Left ventricle myocardium inferior (tissue), 1 donor: ENCODE measurements around the gene ITPKA. TPM values are rescaled to one million over a fixed set of nuclear protein-coding genes. Genes with fewer than 3 reads are reported as not detected.

Experiments
- DNase-seq: peaks from one replicate; pipeline ENCODE4 v3.0.0-alpha.2; 2020
- H3K27ac ChIP-seq: fragments of 200-600 bp; replicated peaks from 2 replicates; pipeline ENCODE4 v1.8.0; 2021
- H3K27me3 ChIP-seq: fragments of 200-600 bp; 2 replicates; pipeline ENCODE4 v1.8.0; 2021; ENCODE audit warnings: low read depth
- H3K36me3 ChIP-seq: fragments of 200-600 bp; 2 replicates; pipeline ENCODE4 v1.8.0; 2021
- H3K4me1 ChIP-seq: fragments of 200-600 bp; 2 replicates; pipeline ENCODE4 v1.8.0; 2021
- H3K4me3 ChIP-seq: fragments of 200-600 bp; 2 replicates; pipeline ENCODE4 v1.8.0; 2021; ENCODE audit warnings: mild to moderate bottlenecking, moderate library complexity
- H3K9me3 ChIP-seq: fragments of 200-600 bp; replicated peaks from 2 replicates; pipeline ENCODE4 v1.8.0; 2021
- intact Hi-C: fragments of 100-400 bp; cut with micrococcal nuclease; formaldehyde crosslinking; loops from one replicate; pipeline ENCODE4 v1.11.0; 2022
- total RNA-seq: library from RNA; stranded (reverse); fragmentation: NEBNext Ultra II Directional; extraction: Animal tissue kit (Norgen Biotek cat#: 25700); gene quantifications from one replicate; pipeline ENCODE4 v1.2.1, GENCODE V29; 2021
- TF ChIP-seq, protein P1 (sequence below): fragments of 200-600 bp; IDR thresholded peaks from 2 replicates; pipeline ENCODE4 v1.8.0; 2021; ENCODE audit warnings: antibody characterized with exemption, mild to moderate bottlenecking, borderline replicate concordance
- donor health status: DM: no; HTN: yes; CAD: no; lungs with severe emphysema.

The ITPKA gene
- total RNA-seq, 1 donor from 2014 or later, result 1.9 TPM

GRCh38 chr15:41501191-41501917, 7.7 kb downstream of the ITPKA start:
- TF ChIP-seq, protein P1, sequence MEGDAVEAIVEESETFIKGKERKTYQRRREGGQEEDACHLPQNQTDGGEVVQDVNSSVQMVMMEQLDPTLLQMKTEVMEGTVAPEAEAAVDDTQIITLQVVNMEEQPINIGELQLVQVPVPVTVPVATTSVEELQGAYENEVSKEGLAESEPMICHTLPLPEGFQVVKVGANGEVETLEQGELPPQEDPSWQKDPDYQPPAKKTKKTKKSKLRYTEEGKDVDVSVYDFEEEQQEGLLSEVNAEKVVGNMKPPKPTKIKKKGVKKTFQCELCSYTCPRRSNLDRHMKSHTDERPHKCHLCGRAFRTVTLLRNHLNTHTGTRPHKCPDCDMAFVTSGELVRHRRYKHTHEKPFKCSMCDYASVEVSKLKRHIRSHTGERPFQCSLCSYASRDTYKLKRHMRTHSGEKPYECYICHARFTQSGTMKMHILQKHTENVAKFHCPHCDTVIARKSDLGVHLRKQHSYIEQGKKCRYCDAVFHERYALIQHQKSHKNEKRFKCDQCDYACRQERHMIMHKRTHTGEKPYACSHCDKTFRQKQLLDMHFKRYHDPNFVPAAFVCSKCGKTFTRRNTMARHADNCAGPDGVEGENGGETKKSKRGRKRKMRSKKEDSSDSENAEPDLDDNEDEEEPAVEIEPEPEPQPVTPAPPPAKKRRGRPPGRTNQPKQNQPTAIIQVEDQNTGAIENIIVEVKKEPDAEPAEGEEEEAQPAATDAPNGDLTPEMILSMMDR, result no peak
- Histone ChIP-seq H3K27ac (no peak overlapping the region), H3K9me3 (no peaks in the 10 kb centered on the region), H3K27me3 (peaks cover 80% of the 10 kb centered on the region), H3K4me1 (peaks cover 24% of the 10 kb centered on the region), H3K36me3 (no peaks in the 10 kb centered on the region), H3K4me3 (peak overlapping the region; percentile 52)
- DNase-seq, result no peak
- intact Hi-C loops, result no loop called here

DNA sequence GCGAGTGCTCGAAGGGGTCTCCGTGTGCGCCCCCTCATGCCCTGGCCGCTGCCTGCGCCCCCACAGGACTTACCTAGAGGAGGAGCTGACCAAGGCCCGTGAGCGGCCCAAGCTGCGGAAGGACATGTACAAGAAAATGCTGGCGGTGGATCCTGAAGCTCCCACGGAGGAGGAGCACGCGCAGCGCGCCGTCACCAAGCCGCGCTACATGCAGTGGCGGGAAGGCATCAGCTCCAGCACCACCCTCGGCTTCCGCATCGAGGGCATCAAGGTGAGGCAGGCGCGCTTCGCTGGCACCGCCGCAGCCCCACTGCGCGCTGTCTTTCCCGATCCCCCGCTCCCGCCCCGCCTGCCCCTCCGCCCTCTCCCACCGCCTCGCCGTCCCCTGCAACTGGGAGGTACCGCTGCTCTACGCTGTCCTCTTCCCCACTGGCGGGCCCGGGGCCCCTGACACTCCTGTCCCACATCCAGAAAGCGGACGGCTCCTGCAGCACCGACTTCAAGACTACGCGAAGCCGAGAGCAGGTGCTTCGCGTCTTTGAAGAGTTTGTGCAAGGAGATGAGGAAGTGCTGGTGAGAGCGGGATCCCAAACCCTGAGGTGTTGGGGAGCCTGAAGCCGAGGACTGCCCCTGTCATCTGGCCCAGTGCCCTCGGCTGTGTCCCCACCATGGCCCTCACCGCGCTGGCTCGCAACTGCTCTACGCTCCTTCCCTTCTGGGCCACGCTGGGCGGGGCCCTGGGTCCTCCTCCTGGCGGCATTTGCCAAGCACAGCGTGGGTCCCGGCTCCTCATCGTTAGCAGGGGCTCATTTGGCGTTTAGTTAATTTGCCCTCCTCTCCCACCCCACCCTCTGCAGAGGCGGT, 8.5 kb downstream of the ITPKA start:
- peaks cover 74% of the 10 kb centered on the region for H3K27me3 ChIP-seq
- no peaks in the 10 kb centered on the region for H3K36me3 ChIP-seq
- no peak overlapping the region for H3K27ac ChIP-seq
- peaks cover 24% of the 10 kb centered on the region for H3K4me1 ChIP-seq
- H3K4me3 ChIP-seq, result peak overlapping the region; percentile 52
- TF ChIP-seq, protein P1, result no peak
- no peaks in the 10 kb centered on the region for H3K9me3 ChIP-seq
- DNase-seq, result no peak
- intact Hi-C loops, result no loop called here

DNA sequence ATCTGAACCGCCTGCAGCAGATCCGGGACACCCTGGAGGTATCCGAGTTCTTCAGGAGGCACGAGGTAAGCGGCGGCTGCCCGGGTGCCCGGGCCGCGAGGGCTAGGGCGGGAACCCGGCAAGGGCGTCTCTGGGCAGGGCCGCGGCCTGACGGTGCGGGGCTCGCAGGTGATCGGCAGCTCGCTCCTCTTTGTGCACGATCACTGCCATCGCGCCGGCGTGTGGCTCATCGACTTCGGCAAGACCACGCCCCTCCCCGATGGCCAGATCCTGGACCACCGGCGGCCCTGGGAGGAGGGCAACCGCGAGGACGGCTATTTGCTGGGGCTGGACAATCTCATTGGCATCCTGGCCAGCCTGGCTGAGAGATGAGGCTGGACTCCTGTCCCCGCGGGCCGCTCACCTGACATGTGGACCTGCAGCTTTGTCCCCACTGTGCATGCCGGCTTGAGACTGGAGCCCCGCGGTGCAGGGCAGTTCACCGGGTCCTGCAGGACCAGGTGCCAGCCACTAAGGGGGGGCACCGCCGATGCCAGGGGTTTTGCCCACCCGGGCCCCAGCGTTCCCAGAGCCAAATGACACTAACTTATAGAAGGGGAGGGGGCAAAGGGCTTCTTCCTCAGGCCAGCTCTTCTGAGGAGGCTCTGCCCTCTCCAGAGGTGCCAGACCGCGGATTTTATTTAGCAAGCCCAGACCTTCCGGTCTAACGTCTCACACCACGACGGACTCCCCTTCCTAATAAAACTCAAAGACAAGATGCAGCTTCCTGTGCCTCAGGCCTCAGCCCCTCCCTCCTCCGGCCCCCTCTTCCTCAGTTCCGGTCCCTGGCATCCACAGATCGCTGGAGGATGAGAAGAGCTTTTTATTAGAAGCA, 9.4 kb downstream of the ITPKA start:
- TF ChIP-seq, protein P1, result no peak
- no peaks in the 10 kb centered on the region for H3K36me3 ChIP-seq
- intact Hi-C loops, result no loop called here
- DNase-seq, result no peak
- H3K4me1 ChIP-seq, result peaks cover 24% of the 10 kb centered on the region
- H3K27me3 ChIP-seq, result peaks cover 68% of the 10 kb centered on the region
- peak overlapping the region; percentile 52 for H3K4me3 ChIP-seq
- no peaks in the 10 kb centered on the region for H3K9me3 ChIP-seq
- no peak overlapping the region for H3K27ac ChIP-seq

DNA sequence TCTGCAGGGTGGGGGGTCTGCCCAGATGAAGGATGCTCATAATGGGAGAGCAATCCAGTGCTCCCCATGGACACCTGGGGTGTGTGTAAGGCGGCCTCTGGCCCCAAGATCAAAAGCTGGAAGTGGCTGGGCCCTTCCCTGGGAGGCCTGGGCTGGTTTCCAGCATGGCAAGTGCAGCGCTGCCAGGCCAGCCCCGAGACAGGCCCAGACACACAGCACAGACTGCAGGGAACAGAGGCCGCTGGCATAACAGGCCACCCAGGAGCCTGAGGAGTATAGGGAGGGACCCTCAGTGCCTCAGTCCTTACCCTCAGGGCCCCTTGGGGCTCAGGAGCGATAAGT, 10.0 kb downstream of the ITPKA start:
- H3K4me1 ChIP-seq, result peaks cover 24% of the 10 kb centered on the region
- no peaks in the 10 kb centered on the region for H3K9me3 ChIP-seq
- H3K27me3 ChIP-seq, result peaks cover 64% of the 10 kb centered on the region
- no peaks in the 10 kb centered on the region for H3K36me3 ChIP-seq
- intact Hi-C loops, result no loop called here
- TF ChIP-seq, protein P1, result no peak
- H3K4me3 ChIP-seq, result no peak overlapping the region
- DNase-seq, result no peak
- H3K27ac ChIP-seq, result no peak overlapping the region
